Neural cell (in vitro differentiated cells): ENCODE measurements around the gene HIVEP3. TPM values are rescaled to one million over a fixed set of nuclear protein-coding genes. Genes with fewer than 3 reads are reported as not detected.

Source experiments
- H2AFZ ChIP-seq: fragments of 200-600, 300-800 bp; sonication (generic), shearing (Covaris generic); 2 replicates; pipeline ENCODE4 v1.6.0; 2014; ENCODE audit warnings: low read depth, mild to moderate bottlenecking, antibody characterized with exemption, low read length, moderate library complexity
- H3F3A ChIP-seq: fragments of 200-600 bp; shearing (Covaris generic); 2 replicates; pipeline ENCODE4 v1.6.1; 2016; ENCODE audit warnings: mild to moderate bottlenecking, moderate library complexity, mixed read lengths, antibody characterized with exemption, low read length; ENCODE audit not compliant: insufficient read depth, poor library complexity, severe bottlenecking
- H3K27ac ChIP-seq: fragments of 200-600, 300-800 bp; sonication (generic), shearing (Covaris generic); 2 replicates; pipeline ENCODE4 v1.5.1; 2014; ENCODE audit warnings: mild to moderate bottlenecking, low read length, moderate library complexity
- H3K27me3 ChIP-seq: fragments of 300-800, 200-600 bp; sonication (generic), shearing (Covaris generic); 2 replicates; pipeline ENCODE4 v1.6.0; 2014; ENCODE audit warnings: mild to moderate bottlenecking, low read depth, low read length, moderate library complexity; ENCODE audit not compliant: insufficient read depth
- H3K36me3 ChIP-seq: fragments of 300-800, 200-600 bp; sonication (generic), shearing (Covaris generic); 2 replicates; pipeline ENCODE4 v1.5.1; 2014; ENCODE audit warnings: mild to moderate bottlenecking, antibody characterized with exemption, low read length, moderate library complexity; ENCODE audit not compliant: insufficient read depth
- H3K4me2 ChIP-seq: fragments of 300-800, 200-600 bp; sonication (generic), shearing (Covaris generic); 2 replicates; pipeline ENCODE4 v1.6.0; 2014; ENCODE audit warnings: mild to moderate bottlenecking, low read length
- H3K4me3 ChIP-seq: fragments of 300-800, 200-600 bp; sonication (generic), shearing (Covaris generic); 2 replicates; pipeline ENCODE4 v1.5.1; 2014; ENCODE audit warnings: mild to moderate bottlenecking, low read length, moderate library complexity
- H3K79me2 ChIP-seq: fragments of 200-600 bp; shearing (Covaris generic); replicated peaks from 2 replicates; pipeline ENCODE4 v1.6.0; 2014; ENCODE audit warnings: mild to moderate bottlenecking, low read length, moderate library complexity; ENCODE audit not compliant: insufficient read depth
- H3K9ac ChIP-seq: fragments of 300-800, 200-600 bp; sonication (generic), shearing (Covaris generic); 2 replicates; pipeline ENCODE4 v1.6.1; 2016; ENCODE audit warnings: mild to moderate bottlenecking, low read length, mixed read lengths
- H3K9me2 ChIP-seq: fragments of 200-600 bp; shearing (Covaris generic); 2 replicates; pipeline ENCODE4 v1.6.1; 2016; ENCODE audit warnings: mild to moderate bottlenecking, low read length, mixed read lengths; ENCODE audit not compliant: insufficient read depth
- H3K9me3 ChIP-seq: fragments of 200-600, 300-800 bp; sonication (generic), shearing (Covaris generic); 2 replicates; pipeline ENCODE4 v1.6.1; 2016; ENCODE audit warnings: mild to moderate bottlenecking, mixed run types, low read length, moderate library complexity, mixed read lengths
- H4K20me1 ChIP-seq: fragments of 200-600 bp; shearing (Covaris generic); 2 replicates; pipeline ENCODE4 v1.6.1; 2016; ENCODE audit warnings: mild to moderate bottlenecking, mixed run types; ENCODE audit not compliant: insufficient read depth
- CTCF ChIP-seq: fragments of 450-650 bp; IDR thresholded peaks from 2 replicates; pipeline ENCODE4 v1.5.1; 2014; ENCODE audit warnings: antibody characterized with exemption, mild to moderate bottlenecking, moderate library complexity; ENCODE audit not compliant: poor library complexity, severe bottlenecking
- EP300 ChIP-seq: fragments of 450-650 bp; conservative IDR thresholded peaks from 2 replicates; pipeline ENCODE4 v1.6.1; 2014; ENCODE audit warnings: antibody characterized with exemption, mild to moderate bottlenecking, moderate library complexity; ENCODE audit not compliant: poor library complexity, severe bottlenecking
- EZH2 ChIP-seq: fragments of 200-600, 300-800 bp; shearing (Covaris generic), sonication (generic); IDR thresholded peaks from 2 replicates; pipeline ENCODE4 v1.6.1; 2014; ENCODE audit warnings: antibody characterized with exemption, low read length, borderline replicate concordance, mild to moderate bottlenecking; ENCODE audit not compliant: insufficient read depth, poor library complexity, severe bottlenecking
- MXI1 ChIP-seq: fragments of 450-650 bp; conservative IDR thresholded peaks from 2 replicates; pipeline ENCODE4 v1.6.1; 2014; ENCODE audit warnings: antibody characterized with exemption, mild to moderate bottlenecking; ENCODE audit not compliant: poor library complexity, severe bottlenecking
- POLR2AphosphoS5 ChIP-seq: IDR thresholded peaks from 2 replicates; pipeline ENCODE4 v1.6.1; 2012
- RAD21 ChIP-seq: fragments of 450-650 bp; conservative IDR thresholded peaks from 2 replicates; pipeline ENCODE4 v1.6.1; 2014; ENCODE audit warnings: antibody characterized with exemption, mild to moderate bottlenecking, moderate library complexity
- REST ChIP-seq: IDR thresholded peaks from 2 replicates; pipeline ENCODE4 v1.6.1; 2012; ENCODE audit warnings: borderline replicate concordance
- SMC3 ChIP-seq: fragments of 450-650 bp; conservative IDR thresholded peaks from 2 replicates; pipeline ENCODE4 v1.6.1; 2014; ENCODE audit warnings: antibody characterized with exemption, mild to moderate bottlenecking, moderate library complexity; ENCODE audit not compliant: poor library complexity
- TAF1 ChIP-seq: IDR thresholded peaks from 2 replicates; pipeline ENCODE4 v1.6.1; 2012; ENCODE audit warnings: low read depth
- polyA plus RNA-seq: library from polyadenylated mRNA; depleted of rRNA; stranded (reverse); fragments of >200 nt; gene quantifications from 2 replicates; pipeline ENCODE4 v1.2.3, GENCODE V29; 2014

The HIVEP3 gene
- polyA plus RNA-seq, 1 donor from 2014 or later = 2.6 TPM

- H3K27ac ChIP-seq = no peak overlapping the region
- H3K4me2 ChIP-seq = no peak overlapping the region
- H3F3A ChIP-seq = no peaks in the 10 kb centered on the region
- no peak overlapping the region for H3K4me3 ChIP-seq
- no peak overlapping the region for H2AFZ ChIP-seq
- no peaks in the 10 kb centered on the region for H3K9me2 ChIP-seq
- no peaks in the 10 kb centered on the region for H4K20me1 ChIP-seq
- H3K36me3 ChIP-seq = no peaks in the 10 kb centered on the region
- H3K79me2 ChIP-seq = no peaks in the 10 kb centered on the region
- no peaks in the 10 kb centered on the region for H3K9me3 ChIP-seq
- H3K9ac ChIP-seq = no peak overlapping the region
- no peaks in the 10 kb centered on the region for H3K27me3 ChIP-seq
- no peak for TF ChIP-seq TAF1
- no peak for TF ChIP-seq EZH2
- TF ChIP-seq MXI1 = no peak
- TF ChIP-seq CTCF = no peak
- TF ChIP-seq SMC3 = no peak
- TF ChIP-seq RAD21 = no peak
- TF ChIP-seq REST = no peak
- no peak for TF ChIP-seq EP300
- TF ChIP-seq POLR2AphosphoS5 = no peak
Measured at GRCh38 chr1:41894808-41895483, 23.8 kb downstream of the HIVEP3 start.

- Histone ChIP-seq H3K9me3 (no peaks in the 10 kb centered on the region), H3K9me2 (no peaks in the 10 kb centered on the region), H3K36me3 (no peaks in the 10 kb centered on the region), H3K27ac (no peak overlapping the region), H3K27me3 (no peaks in the 10 kb centered on the region), H2AFZ (no peak overlapping the region), H4K20me1 (no peaks in the 10 kb centered on the region), H3K4me3 (no peak overlapping the region), H3K79me2 (no peaks in the 10 kb centered on the region), H3F3A (no peaks in the 10 kb centered on the region), H3K9ac (no peak overlapping the region), H3K4me2 (no peak overlapping the region)
- TF ChIP-seq RAD21 (no peak), CTCF (no peak), TAF1 (no peak), POLR2AphosphoS5 (no peak), SMC3 (no peak), MXI1 (no peak), EP300 (no peak), EZH2 (no peak), REST (no peak)
Measured at GRCh38 chr1:41894101-41894807, 24.5 kb downstream of the HIVEP3 start.
